Thyroid gland (tissue), 4 donors: ENCODE results near the gene PLCL2. TPM values are rescaled to one million over a fixed set of nuclear protein-coding genes. Genes with fewer than 3 reads are reported as not detected.

Experiments
- DNase-seq, 2 donors: peaks; one replicate each; pipeline ENCODE4 v3.0.0-alpha.2; 2019
- H3K27ac ChIP-seq, 3 donors: fragments of 200-600 bp; sonication (generic); 1 replicate in 2 of 3; 2 replicates in 1 of 3; pipeline ENCODE4 v1.5.1; 2016 to 2019; ENCODE audit warnings: mild to moderate bottlenecking in 1 of 3, moderate library complexity in 1 of 3
- H3K27me3 ChIP-seq: fragments of 200-600 bp; sonication (generic); one replicate; pipeline ENCODE4 v1.5.1; 2019
- H3K36me3 ChIP-seq, 2 donors: fragments of 200-600 bp; sonication (generic); one replicate each; pipeline ENCODE4 v1.5.1; 2016 to 2019
- H3K4me1 ChIP-seq, 2 donors: fragments of 200-600 bp; sonication (generic); one replicate each; pipeline ENCODE4 v1.5.1; 2017 to 2019
- H3K4me3 ChIP-seq, 3 donors: fragments of 200-600 bp; sonication (generic); replicated peaks in 1 of 3; 1 replicate in 2 of 3; 2 replicates in 1 of 3; pipeline ENCODE4 v1.5.1; 2016; ENCODE audit warnings: mild to moderate bottlenecking in 1 of 3
- H3K9me3 ChIP-seq: fragments of 200-600 bp; sonication (generic); one replicate; pipeline ENCODE4 v1.5.1; 2017
- POLR2A ChIP-seq, 2 donors: fragments of 450-650 bp; IDR thresholded peaks; one replicate each; pipeline ENCODE4 v1.6.1; 2017; ENCODE audit warnings: antibody characterized with exemption in 2 of 2, mild to moderate bottlenecking in 2 of 2, moderate library complexity in 1 of 2
- WGBS, 2 donors: methylation state at CpG; one replicate each; pipeline ENCODE4 v1.1.5; 2017; 5-methylcytosine and 5-hydroxymethylcytosine counted together
- intact Hi-C: fragments of 100-400 bp; cut with DNase I; formaldehyde crosslinking; loops from one replicate; pipeline ENCODE4 v1.15.1; 2023
- total RNA-seq, 4 donors: library from RNA; depleted of rRNA; stranded (reverse); fragments of >200 nt; gene quantifications; one replicate each; pipeline ENCODE4 v1.2.3, GENCODE V29; 2016
- TF ChIP-seq, protein P1 (sequence below), 6 experiments: fragments of 200-600 bp in 3 of 6; fragments of 450-650 bp in 3 of 6; sonication (generic) in 3 of 6; IDR thresholded peaks; one replicate each; pipeline ENCODE4 v1.5.1; 2016 to 2019; ENCODE audit warnings: antibody characterized with exemption in 6 of 6, mild to moderate bottlenecking in 2 of 6, inconsistent platforms in 1 of 6, moderate library complexity in 1 of 6

Gene PLCL2
- total RNA-seq, 4 donors from 2014 or later = 6.3 to 15.3 (median 9.3) TPM

DNA sequence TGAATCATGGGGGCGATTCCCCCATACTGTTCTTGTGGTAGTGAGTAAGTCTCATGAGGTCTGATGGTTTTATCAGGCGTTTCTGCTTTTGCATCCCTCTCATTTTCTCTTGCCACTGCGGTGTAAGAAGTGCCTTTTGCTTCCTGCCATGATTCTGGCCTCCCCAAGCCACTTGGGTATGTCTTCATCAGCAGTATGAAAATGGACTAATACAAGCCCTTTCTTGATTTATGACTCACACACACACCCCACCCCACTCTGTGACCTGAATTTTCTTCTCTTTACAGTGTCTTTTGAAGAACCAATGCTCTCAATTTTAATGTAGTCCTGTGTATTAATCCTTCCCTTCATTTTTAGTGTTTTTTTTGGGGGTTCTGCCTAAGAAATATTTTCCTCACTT, 244.8 kb downstream of the PLCL2 start:
- WGBS, 2 donors = 78 to 82% methylated on average over 3 of the region's 3 CpGs
- Histone ChIP-seq H3K9me3 (no peaks in the 10 kb centered on the region), H3K4me3 (no peak overlapping the region), H3K4me1 (no peaks in the 10 kb centered on the region), H3K36me3 (no peaks in the 10 kb centered on the region), H3K27me3 (no peaks in the 10 kb centered on the region), H3K27ac (no peak overlapping the region)
- no peak for DNase-seq
- intact Hi-C loops = no loop called here
- TF ChIP-seq, protein P1, sequence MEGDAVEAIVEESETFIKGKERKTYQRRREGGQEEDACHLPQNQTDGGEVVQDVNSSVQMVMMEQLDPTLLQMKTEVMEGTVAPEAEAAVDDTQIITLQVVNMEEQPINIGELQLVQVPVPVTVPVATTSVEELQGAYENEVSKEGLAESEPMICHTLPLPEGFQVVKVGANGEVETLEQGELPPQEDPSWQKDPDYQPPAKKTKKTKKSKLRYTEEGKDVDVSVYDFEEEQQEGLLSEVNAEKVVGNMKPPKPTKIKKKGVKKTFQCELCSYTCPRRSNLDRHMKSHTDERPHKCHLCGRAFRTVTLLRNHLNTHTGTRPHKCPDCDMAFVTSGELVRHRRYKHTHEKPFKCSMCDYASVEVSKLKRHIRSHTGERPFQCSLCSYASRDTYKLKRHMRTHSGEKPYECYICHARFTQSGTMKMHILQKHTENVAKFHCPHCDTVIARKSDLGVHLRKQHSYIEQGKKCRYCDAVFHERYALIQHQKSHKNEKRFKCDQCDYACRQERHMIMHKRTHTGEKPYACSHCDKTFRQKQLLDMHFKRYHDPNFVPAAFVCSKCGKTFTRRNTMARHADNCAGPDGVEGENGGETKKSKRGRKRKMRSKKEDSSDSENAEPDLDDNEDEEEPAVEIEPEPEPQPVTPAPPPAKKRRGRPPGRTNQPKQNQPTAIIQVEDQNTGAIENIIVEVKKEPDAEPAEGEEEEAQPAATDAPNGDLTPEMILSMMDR (IDR thresholded peaks at IDR 0.05) = no peak
- no peak for TF ChIP-seq POLR2A (IDR thresholded peaks at IDR 0.05)

DNA sequence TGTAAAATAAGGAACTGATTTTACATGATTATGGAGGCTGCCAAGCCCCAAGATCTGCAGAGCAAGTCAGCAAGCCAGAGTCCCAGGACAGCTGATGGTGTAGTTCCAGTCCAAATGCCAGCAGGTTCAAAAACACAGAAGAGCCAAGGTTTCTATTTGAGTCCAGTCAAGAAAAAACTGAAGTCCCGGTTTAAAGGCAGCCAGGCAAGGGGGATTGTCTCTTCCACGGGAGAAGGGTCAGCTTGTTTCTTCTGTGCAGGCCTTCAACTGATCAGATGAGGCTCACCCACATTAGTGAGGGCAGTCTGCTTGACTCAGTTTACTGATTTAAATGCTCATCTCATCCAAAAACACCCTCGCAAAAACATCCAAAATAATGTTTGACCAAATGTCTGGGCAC, 246.2 kb downstream of the PLCL2 start:
- Histone ChIP-seq H3K36me3 (no peaks in the 10 kb centered on the region), H3K27ac (no peak overlapping the region), H3K9me3 (no peaks in the 10 kb centered on the region), H3K27me3 (no peaks in the 10 kb centered on the region), H3K4me1 (no peaks in the 10 kb centered on the region), H3K4me3 (no peak overlapping the region)
- 86 to 89% methylated on average over 3 of the region's 3 CpGs for WGBS, 2 donors
- DNase-seq = no peak
- intact Hi-C loops = no loop called here
- TF ChIP-seq POLR2A (IDR thresholded peaks at IDR 0.05) = no peak
- TF ChIP-seq, protein P1 (IDR thresholded peaks at IDR 0.05) = no peak

DNA sequence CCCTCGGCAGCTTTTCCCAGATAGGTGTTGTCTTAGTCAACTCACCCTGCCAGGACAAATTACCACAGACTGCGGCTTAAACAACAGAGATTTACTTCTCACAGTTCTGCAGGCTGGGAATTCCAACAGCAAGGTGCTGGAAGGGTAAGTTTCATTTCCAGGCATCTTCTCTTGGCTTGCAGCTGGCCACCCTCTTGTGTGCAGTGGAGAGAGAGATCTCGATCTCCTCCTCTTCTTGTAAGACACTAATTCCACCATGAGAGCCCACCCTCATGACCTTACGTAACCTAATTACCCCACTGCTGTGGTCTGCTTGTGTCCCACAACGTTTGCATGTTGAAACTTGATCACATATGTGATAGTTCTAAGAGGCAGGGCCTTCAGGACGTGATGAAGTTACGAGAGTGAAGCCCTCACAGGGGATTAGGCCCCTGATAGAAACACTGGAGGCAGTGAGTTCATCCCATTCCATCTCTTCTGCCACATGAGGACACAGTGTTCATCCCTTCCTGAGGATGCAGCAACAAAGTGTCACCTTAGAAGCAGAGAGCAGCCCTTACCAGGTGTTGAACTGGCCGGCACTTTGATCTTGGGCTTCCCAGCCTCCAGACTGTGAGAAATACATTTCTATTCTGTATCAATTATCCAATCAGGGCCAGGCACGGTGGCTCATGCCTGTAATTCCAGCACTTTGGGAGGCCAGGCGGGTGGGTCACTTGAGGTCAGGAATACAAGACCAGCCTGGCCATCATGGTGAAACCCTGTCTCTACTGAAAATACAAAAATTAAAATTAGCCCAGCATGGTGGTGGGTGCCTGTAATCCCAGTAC, 247.7 kb downstream of the PLCL2 start:
- no peaks in the 10 kb centered on the region for H3K27me3 ChIP-seq
- no peak overlapping the region for H3K27ac ChIP-seq
- 80 to 84% methylated on average over 10 of the region's 10 CpGs for WGBS, 2 donors
- DNase-seq = no peak
- H3K9me3 ChIP-seq = no peaks in the 10 kb centered on the region
- no peaks in the 10 kb centered on the region for H3K36me3 ChIP-seq
- intact Hi-C loops = no loop called here
- no peak for TF ChIP-seq POLR2A (IDR thresholded peaks at IDR 0.05)
- no peaks in the 10 kb centered on the region for H3K4me1 ChIP-seq
- no peak overlapping the region for H3K4me3 ChIP-seq

DNA sequence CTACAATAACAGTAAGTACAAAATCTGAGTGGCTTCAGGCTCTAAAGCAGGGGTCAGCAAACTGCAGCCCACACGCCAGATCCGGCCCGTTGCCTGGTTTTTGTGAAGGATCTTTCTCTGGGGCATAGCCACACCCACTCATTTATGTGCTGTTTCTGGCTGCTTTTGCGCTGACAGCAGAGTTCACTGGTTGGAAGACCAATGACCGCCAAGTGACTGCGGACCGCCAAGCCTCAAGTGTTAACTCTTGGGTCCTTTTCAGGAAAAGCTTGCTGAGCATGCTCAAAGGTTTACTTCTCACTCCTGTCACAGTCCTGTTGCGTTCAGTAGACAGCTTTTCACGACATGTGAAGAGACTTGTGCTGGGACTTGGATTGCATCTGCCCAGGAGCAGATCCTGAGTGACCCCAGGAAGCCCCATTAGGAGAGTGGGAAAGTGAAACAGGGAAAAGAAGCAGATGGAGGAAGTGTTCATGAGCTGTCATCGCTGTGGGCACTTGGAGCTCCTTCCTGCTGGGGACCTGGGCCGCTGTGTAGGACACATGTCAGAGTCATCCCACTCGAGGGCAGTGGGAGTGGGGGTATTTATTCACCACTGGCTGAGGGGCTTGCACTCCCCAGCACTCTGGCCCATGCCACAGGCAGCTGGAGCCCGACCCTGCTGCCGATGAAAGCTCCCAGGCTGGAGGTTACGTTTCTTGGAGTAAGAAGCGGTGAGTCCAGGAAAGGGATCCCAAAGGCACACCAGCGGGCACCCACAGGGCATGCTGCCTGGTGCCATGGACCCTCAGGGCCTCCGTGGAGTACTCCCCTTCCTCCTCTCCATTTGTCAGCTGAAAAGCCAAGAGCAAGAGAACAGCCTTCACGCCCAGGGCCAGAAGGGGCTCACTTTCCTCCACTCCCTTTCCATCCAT, 249.1 kb downstream of the PLCL2 start:
- intact Hi-C loops = no loop called here
- DNase-seq = no peak
- H3K4me3 ChIP-seq = no peak overlapping the region
- H3K4me1 ChIP-seq = no peaks in the 10 kb centered on the region
- 81 to 84% methylated on average over 14 to 19 of the region's 19 CpGs for WGBS, 2 donors
- TF ChIP-seq, protein P1 (IDR thresholded peaks at IDR 0.05) = no peak
- no peak for TF ChIP-seq POLR2A (IDR thresholded peaks at IDR 0.05)
- H3K36me3 ChIP-seq = no peaks in the 10 kb centered on the region
- no peaks in the 10 kb centered on the region for H3K27me3 ChIP-seq
- no peak overlapping the region for H3K27ac ChIP-seq
- H3K9me3 ChIP-seq = no peaks in the 10 kb centered on the region

DNA sequence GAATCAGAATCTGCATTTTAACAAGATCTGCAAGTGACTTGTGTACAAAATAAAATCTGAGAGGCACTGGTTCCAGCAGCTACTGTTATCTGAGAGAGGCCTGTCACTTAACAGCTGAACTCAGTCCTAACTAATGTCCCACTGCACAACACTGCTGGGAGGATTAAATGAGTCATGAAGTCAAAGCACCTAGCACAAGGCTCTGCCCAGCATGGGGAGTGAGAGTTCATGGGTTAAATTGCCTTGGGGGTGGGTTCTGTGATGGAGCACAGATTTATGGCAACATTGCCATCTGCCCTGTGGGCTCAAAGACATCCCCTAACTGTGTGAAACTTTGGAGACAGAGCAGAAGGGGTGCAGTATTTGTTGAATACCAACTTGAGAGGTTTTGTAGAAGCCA, 250.9 kb downstream of the PLCL2 start:
- no peaks in the 10 kb centered on the region for H3K27me3 ChIP-seq
- H3K36me3 ChIP-seq = no peaks in the 10 kb centered on the region
- H3K27ac ChIP-seq = no peak overlapping the region
- no peaks in the 10 kb centered on the region for H3K9me3 ChIP-seq
- no peak overlapping the region for H3K4me3 ChIP-seq
- TF ChIP-seq, protein P1 (IDR thresholded peaks at IDR 0.05) = no peak
- TF ChIP-seq POLR2A (IDR thresholded peaks at IDR 0.05) = no peak
- H3K4me1 ChIP-seq = no peaks in the 10 kb centered on the region
- intact Hi-C loops = no loop called here
- no peak for DNase-seq
